ENCODE data around the gene MBNL1. TPM values are rescaled to one million over a fixed set of nuclear protein-coding genes. Genes with fewer than 3 reads are reported as not detected.

Gene MBNL1
- total and polyA plus RNA-seq, 2 of the 13 experiments (the other 11 are each of a cell fraction or from before 2014, with no cell fraction given): 27.1 to 55.4 TPM

GRCh38 chr3:152385761-152386160 lies 117.0 kb downstream of the MBNL1 start (continued):
- TF ChIP-seq, protein P1, sequence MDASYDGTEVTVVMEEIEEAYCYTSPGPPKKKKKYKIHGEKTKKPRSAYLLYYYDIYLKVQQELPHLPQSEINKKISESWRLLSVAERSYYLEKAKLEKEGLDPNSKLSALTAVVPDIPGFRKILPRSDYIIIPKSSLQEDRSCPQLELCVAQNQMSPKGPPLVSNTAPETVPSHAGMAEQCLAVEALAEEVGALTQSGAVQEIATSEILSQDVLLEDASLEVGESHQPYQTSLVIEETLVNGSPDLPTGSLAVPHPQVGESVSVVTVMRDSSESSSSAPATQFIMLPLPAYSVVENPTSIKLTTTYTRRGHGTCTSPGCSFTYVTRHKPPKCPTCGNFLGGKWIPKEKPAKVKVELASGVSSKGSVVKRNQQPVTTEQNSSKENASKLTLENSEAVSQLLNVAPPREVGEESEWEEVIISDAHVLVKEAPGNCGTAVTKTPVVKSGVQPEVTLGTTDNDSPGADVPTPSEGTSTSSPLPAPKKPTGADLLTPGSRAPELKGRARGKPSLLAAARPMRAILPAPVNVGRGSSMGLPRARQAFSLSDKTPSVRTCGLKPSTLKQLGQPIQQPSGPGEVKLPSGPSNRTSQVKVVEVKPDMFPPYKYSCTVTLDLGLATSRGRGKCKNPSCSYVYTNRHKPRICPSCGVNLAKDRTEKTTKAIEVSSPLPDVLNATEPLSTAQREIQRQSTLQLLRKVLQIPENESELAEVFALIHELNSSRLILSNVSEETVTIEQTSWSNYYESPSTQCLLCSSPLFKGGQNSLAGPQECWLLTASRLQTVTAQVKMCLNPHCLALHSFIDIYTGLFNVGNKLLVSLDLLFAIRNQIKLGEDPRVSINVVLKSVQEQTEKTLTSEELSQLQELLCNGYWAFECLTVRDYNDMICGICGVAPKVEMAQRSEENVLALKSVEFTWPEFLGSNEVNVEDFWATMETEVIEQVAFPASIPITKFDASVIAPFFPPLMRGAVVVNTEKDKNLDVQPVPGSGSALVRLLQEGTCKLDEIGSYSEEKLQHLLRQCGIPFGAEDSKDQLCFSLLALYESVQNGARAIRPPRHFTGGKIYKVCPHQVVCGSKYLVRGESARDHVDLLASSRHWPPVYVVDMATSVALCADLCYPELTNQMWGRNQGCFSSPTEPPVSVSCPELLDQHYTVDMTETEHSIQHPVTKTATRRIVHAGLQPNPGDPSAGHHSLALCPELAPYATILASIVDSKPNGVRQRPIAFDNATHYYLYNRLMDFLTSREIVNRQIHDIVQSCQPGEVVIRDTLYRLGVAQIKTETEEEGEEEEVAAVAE (CRISPR knock-in tag; IDR thresholded peaks at IDR 0.05; ENCODE audit: borderline replicate concordance): no peak
- TF ChIP-seq FOSL1 (CRISPR knock-in tag; IDR thresholded peaks at IDR 0.05; ENCODE audit: borderline replicate concordance) (no peak), MEIS1 (CRISPR knock-in tag; IDR thresholded peaks at IDR 0.05; ENCODE audit: borderline replicate concordance) (no peak), ZNF670 (CRISPR knock-in tag; IDR thresholded peaks at IDR 0.05; ENCODE audit: borderline replicate concordance) (no peak), HOXA3 (CRISPR knock-in tag; IDR thresholded peaks at IDR 0.05) (no peak), FOXO4 (CRISPR knock-in tag; conservative IDR thresholded peaks at IDR 0.05) (no peak), NFYC (CRISPR knock-in tag; IDR thresholded peaks at IDR 0.05) (no peak), ZNF839 (CRISPR knock-in tag; IDR thresholded peaks at IDR 0.05; ENCODE audit: borderline replicate concordance) (no peak), NCOR1 (IDR thresholded peaks at IDR 0.05; ENCODE audit: borderline replicate concordance, low read length) (peak; percentile 41; the same call in 1 of the 2 replicates), ZSCAN25 (CRISPR knock-in tag; IDR thresholded peaks at IDR 0.05) (no peak), ZFP62 (CRISPR knock-in tag; IDR thresholded peaks at IDR 0.05) (no peak), CREB3 (CRISPR knock-in tag; IDR thresholded peaks at IDR 0.05) (no peak), ZNF337 (CRISPR knock-in tag; IDR thresholded peaks at IDR 0.05; ENCODE audit: borderline replicate concordance, low read depth) (no peak), PITX1 (CRISPR knock-in tag; IDR thresholded peaks at IDR 0.05) (0 out of 2 replicates have a peak, but pooled peaks have one; percentile 43)
- TF ChIP-seq, protein P2, sequence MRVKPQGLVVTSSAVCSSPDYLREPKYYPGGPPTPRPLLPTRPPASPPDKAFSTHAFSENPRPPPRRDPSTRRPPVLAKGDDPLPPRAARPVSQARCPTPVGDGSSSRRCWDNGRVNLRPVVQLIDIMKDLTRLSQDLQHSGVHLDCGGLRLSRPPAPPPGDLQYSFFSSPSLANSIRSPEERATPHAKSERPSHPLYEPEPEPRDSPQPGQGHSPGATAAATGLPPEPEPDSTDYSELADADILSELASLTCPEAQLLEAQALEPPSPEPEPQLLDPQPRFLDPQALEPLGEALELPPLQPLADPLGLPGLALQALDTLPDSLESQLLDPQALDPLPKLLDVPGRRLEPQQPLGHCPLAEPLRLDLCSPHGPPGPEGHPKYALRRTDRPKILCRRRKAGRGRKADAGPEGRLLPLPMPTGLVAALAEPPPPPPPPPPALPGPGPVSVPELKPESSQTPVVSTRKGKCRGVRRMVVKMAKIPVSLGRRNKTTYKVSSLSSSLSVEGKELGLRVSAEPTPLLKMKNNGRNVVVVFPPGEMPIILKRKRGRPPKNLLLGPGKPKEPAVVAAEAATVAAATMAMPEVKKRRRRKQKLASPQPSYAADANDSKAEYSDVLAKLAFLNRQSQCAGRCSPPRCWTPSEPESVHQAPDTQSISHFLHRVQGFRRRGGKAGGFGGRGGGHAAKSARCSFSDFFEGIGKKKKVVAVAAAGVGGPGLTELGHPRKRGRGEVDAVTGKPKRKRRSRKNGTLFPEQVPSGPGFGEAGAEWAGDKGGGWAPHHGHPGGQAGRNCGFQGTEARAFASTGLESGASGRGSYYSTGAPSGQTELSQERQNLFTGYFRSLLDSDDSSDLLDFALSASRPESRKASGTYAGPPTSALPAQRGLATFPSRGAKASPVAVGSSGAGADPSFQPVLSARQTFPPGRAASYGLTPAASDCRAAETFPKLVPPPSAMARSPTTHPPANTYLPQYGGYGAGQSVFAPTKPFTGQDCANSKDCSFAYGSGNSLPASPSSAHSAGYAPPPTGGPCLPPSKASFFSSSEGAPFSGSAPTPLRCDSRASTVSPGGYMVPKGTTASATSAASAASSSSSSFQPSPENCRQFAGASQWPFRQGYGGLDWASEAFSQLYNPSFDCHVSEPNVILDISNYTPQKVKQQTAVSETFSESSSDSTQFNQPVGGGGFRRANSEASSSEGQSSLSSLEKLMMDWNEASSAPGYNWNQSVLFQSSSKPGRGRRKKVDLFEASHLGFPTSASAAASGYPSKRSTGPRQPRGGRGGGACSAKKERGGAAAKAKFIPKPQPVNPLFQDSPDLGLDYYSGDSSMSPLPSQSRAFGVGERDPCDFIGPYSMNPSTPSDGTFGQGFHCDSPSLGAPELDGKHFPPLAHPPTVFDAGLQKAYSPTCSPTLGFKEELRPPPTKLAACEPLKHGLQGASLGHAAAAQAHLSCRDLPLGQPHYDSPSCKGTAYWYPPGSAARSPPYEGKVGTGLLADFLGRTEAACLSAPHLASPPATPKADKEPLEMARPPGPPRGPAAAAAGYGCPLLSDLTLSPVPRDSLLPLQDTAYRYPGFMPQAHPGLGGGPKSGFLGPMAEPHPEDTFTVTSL (CRISPR knock-in tag; IDR thresholded peaks at IDR 0.05; ENCODE audit: borderline replicate concordance): peak; percentile 62; the same call in 1 of the 2 replicates
- TF ChIP-seq, protein P3, sequence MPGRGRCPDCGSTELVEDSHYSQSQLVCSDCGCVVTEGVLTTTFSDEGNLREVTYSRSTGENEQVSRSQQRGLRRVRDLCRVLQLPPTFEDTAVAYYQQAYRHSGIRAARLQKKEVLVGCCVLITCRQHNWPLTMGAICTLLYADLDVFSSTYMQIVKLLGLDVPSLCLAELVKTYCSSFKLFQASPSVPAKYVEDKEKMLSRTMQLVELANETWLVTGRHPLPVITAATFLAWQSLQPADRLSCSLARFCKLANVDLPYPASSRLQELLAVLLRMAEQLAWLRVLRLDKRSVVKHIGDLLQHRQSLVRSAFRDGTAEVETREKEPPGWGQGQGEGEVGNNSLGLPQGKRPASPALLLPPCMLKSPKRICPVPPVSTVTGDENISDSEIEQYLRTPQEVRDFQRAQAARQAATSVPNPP (CRISPR knock-in tag; IDR thresholded peaks at IDR 0.05): no peak
